Hepatocyte (in vitro differentiated cells): ENCODE results near the gene WDFY4.

Experiments
- EZH2 ChIP-seq: fragments of 200-600 bp; sonication (generic); IDR thresholded peaks from 2 replicates; pipeline ENCODE4 v1.6.1; 2016; ENCODE audit warnings: antibody characterized with exemption, mild to moderate bottlenecking, borderline replicate concordance
- TF ChIP-seq, protein P1 (sequence below): fragments of 200-600 bp; sonication (generic); IDR thresholded peaks from 2 replicates; pipeline ENCODE4 v1.5.1; 2016; ENCODE audit warnings: antibody characterized with exemption, mild to moderate bottlenecking; ENCODE audit not compliant: poor library complexity

DNA sequence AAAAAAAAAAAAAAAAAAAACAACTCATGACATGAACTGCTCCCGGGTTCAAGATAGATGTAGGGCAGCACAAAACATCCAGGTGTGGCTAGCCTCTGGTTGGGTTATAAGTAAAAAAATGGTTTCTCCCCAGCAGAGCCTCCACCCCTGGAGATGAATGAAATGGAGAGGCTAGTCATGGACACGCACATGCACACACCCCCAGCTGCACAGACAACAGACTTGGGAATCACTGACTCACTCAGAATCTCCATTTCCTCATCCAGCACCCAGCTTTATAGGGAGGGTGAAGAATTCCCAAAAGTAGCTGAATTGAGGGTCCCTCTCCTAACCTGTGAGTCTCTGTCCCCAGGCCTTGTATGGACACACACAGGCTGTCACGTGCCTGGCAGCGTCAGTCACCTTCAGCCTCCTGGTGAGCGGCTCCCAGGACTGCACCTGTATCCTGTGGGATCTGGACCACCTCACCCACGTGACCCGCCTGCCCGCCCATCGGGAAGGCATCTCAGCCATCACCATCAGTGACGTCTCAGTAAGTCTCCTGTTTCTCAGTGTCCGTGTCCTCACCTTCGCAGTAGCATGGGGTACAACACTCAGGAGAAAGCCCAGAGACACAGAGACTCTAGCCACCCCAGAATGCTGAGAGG is 290.0 kb downstream of the WDFY4 start:
- TF ChIP-seq, protein P1, sequence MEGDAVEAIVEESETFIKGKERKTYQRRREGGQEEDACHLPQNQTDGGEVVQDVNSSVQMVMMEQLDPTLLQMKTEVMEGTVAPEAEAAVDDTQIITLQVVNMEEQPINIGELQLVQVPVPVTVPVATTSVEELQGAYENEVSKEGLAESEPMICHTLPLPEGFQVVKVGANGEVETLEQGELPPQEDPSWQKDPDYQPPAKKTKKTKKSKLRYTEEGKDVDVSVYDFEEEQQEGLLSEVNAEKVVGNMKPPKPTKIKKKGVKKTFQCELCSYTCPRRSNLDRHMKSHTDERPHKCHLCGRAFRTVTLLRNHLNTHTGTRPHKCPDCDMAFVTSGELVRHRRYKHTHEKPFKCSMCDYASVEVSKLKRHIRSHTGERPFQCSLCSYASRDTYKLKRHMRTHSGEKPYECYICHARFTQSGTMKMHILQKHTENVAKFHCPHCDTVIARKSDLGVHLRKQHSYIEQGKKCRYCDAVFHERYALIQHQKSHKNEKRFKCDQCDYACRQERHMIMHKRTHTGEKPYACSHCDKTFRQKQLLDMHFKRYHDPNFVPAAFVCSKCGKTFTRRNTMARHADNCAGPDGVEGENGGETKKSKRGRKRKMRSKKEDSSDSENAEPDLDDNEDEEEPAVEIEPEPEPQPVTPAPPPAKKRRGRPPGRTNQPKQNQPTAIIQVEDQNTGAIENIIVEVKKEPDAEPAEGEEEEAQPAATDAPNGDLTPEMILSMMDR, result no peak
- no peak for TF ChIP-seq EZH2
